ENCODE data around the gene TMEM132C.

DNA sequence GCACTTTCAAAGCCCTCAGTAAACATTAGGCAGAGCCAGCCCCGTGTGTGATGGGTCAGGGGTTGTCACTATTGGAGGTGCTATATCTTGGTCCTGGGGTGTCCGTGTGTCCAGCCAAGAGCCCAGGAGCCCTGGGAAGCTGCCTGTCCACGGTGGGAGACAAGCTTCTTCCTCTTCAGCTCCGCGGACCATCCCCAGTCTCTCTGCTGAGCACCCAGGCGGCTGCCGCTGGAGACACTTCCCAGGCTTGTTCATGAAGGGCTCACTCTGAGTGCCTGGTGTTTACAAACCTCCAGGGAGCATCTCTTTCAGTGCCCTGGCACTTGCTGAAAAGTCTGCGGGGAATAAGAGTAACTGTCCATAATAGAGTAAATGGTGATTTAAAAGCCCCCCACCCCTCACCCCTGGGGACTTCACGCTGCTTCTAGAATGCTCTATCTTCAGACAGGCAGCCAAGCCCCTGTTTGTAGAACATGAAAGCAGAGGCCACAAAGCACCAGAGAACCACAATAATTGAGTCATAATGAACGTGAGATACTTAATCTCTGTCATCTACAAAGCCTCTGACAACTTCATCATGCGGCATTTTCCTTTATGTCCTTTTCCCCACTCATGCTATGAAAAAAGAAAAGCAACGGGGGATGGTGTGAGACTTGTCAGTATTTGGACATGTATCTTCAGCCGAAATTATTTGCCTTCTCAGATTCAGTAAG is 178.6 kb downstream of the TMEM132C start:
- TF ChIP-seq, protein P1, sequence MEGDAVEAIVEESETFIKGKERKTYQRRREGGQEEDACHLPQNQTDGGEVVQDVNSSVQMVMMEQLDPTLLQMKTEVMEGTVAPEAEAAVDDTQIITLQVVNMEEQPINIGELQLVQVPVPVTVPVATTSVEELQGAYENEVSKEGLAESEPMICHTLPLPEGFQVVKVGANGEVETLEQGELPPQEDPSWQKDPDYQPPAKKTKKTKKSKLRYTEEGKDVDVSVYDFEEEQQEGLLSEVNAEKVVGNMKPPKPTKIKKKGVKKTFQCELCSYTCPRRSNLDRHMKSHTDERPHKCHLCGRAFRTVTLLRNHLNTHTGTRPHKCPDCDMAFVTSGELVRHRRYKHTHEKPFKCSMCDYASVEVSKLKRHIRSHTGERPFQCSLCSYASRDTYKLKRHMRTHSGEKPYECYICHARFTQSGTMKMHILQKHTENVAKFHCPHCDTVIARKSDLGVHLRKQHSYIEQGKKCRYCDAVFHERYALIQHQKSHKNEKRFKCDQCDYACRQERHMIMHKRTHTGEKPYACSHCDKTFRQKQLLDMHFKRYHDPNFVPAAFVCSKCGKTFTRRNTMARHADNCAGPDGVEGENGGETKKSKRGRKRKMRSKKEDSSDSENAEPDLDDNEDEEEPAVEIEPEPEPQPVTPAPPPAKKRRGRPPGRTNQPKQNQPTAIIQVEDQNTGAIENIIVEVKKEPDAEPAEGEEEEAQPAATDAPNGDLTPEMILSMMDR (IDR thresholded peaks at IDR 0.05): no peak
- no peak for TF ChIP-seq POLR2A (IDR thresholded peaks at IDR 0.05)

Data from esophagus squamous epithelium (tissue), 4 donors.